SW 1271 (cell line): ENCODE measurements around the gene PLB1.

Source experiments
- DNase-seq, 2 experiments: peaks; one replicate each; lab custom pipeline; 2025; lab: John Stamatoyannopoulos, UW

The PLB1 gene

DNA sequence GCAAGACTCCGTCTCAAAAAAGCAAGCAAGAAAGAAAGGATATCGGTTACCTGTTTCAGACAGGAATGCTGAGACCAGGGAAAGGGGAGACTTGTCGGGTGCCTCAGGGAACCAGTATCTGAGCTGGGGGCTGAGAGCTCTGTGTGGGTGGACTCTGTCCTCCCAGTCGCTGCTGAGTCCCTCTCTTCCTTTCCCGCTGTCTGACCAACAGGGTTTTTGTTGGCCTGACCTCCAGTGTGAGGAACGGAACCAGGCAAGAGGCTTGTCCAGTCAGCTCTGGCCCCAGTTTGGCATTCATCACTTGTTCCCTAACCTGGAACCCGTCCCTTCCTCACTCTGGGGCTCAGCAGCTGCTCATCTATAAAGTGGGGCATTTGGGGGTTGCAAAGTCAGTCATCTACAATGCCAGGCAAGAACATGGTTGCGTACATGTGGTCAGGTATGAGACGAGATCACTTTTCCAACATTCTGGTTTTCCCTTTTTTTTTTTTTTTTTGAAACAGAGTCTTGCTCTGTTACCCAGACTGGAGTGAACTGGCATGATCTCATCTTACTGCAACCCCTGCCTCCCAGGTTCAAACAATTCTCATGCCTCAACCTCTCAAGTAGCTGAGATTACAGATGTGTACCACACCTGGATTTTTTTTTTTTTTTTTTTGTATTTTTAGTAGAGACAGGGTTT is 116.4 kb downstream of the PLB1 start:
- no peak for DNase-seq

DNA sequence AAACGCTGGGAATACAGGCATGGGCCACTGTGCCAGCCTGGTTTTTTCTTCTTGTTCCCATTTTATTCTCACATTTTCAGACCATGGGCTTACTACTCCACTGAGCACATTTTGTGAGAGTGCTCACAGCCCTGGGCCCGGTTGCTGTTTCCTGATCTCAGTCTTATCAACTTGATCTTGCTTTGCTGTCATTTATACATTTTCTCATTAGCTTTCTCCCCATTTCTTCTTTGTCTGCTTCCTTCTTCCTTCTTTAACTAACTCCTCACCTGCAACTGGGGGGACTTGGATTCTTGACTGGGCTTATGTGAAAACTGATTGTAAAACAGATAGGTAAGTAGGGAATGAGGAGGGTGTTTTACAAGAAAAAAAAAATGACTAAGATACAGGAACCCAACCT is 117.3 kb downstream of the PLB1 start:
- no peak for DNase-seq

DNA sequence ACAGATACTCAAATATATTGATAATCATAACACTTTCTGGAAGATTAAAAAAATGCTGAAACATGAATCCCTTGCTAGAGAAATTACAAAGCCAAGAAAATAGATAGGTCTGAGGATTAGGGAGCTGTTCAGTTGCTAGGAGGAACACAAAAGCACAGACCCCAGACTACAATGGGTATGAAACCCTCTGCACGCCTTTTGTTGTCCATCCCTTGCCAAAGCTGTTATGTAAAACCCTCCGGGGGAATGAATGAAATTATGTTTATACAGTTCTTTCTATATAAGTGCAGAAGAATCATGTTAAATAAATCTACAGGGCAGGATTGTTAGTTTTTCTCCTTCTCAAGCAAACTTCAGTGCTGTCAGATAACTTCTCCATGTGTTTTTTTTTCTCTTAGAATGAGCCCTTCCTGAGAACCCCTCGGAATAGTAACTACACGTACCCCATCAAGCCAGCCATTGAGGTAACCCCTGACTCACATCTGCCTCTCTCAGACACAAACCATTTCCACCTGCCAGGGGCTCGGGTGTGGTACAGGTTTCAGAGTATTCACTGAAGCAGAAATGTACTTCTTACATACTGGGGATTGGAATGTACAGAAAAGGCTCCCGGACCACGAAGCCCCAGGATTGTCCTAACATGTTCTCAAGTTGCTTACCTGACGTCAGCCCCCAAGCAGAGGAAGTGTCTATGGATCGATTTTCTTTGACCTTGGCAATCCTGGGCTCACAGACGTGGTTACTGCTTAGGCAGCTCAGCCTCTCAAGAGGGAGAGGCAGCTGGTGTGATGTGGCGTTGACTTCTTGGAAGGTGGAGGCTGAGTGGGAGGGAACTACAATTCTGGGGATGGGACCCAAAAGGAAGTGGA is 118.0 kb downstream of the PLB1 start:
- DNase-seq: no peak

GRCh38 chr2:28615706-28616105 is 119.8 kb downstream of the PLB1 start:
- no peak for DNase-seq

DNA sequence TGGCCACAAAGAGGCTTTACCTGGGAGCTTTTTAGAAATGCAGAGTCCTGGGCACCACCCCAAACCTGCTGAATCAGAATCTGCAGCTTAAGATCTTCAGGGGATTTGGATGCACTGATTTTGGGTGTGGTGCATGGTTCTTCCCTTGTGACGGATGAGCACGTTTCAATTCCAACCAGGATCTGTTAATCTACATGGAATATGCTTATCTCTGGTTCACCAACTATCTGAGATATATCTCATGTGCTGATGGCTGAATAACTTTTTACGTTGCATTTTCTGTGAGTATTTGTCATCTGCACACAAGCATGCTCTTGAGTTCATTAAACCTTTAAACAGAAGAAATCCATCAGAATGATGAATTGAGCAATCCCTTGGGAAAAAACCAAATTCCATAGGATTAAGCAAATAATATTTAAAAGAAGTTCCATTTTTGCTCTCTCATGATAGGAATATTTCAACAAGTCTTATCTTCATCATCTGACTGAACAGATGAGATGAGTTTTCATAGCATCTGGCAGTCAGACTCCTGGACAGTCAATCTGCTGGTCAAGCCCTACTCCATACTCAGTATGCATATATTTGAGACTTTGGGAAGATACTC is 120.6 kb downstream of the PLB1 start:
- DNase-seq: no peak

GRCh38 chr2:28617502-28618184 is 121.8 kb downstream of the PLB1 start:
- no peak for DNase-seq

GRCh38 chr2:28618221-28619141 is 122.6 kb downstream of the PLB1 start:
- DNase-seq: no peak

- DNase-seq: no peak
Observed at GRCh38 chr2:28619213-28620196, 123.6 kb downstream of the PLB1 start.

DNA sequence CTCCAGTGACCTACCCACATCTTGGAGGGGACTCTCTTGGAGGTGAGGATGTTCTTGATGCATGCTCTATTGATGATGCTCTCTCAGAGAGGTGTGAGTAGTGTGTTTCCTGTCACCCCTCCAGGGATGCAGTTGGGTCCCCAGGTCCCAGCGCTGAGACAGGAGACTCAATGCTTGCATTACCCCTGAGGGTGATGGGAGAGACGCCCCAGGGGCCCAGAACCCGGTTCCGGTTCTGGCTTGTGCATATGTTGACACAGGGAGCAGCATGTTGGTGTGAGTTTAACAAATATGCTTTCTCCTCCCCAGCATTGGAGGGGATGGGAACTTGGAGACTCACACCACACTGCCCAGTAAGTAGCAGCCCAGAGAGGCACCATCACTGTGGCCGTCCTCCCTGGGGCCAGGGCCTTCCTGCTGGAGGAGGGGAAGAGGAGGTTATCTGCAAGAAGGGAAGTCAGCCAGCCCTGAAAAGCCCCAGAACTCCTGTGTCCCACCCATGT is 124.5 kb downstream of the PLB1 start:
- no peak for DNase-seq

- DNase-seq: no peak
Observed at GRCh38 chr2:28620801-28621171, 124.9 kb downstream of the PLB1 start.

- peak; percentile 17 for DNase-seq
Observed at GRCh38 chr2:28621172-28622100, 125.6 kb downstream of the PLB1 start.

DNA sequence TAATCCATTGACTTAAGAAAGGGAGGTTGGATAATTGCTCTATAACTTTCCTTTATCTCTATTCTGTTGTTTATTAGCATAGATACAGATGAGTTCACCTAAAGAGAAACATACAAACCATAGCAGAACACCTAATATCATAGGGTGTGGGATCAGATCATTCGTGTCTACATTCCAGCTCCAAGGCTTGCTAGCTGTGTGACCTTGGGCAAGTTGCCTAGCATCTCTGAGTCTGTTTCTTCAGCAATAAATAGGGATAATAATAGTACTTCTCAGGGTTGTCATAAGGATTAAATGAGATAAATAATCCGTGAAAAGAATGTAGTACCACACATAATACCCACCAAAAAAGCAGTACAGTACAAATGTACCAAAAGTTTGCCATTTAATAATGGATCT is 126.2 kb downstream of the PLB1 start:
- DNase-seq: no peak

- DNase-seq: no peak
Observed at GRCh38 chr2:28623582-28624405, 127.9 kb downstream of the PLB1 start.

- DNase-seq: no peak
Observed at GRCh38 chr2:28624436-28624792, 128.6 kb downstream of the PLB1 start.

- no peak for DNase-seq
Observed at GRCh38 chr2:28624793-28625701, 129.2 kb downstream of the PLB1 start.

DNA sequence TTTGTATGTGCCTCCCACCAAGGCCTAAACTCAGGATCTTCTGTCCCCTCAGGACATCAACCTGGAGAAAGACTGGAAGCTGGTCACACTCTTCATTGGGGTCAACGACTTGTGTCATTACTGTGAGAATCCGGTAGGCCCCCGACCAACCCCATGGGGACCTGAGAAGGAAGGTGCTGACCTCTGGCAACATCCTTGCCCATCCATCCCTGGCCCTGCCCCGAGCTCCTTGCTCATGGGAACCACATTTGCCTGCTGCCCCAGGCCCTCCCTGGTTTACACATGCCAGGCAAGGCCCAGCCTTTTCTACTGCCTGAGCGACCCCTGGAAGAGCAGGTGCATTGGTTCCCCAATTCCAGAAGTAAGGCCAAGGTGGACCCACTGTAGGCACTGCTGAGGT is 130.5 kb downstream of the PLB1 start:
- no peak for DNase-seq

DNA sequence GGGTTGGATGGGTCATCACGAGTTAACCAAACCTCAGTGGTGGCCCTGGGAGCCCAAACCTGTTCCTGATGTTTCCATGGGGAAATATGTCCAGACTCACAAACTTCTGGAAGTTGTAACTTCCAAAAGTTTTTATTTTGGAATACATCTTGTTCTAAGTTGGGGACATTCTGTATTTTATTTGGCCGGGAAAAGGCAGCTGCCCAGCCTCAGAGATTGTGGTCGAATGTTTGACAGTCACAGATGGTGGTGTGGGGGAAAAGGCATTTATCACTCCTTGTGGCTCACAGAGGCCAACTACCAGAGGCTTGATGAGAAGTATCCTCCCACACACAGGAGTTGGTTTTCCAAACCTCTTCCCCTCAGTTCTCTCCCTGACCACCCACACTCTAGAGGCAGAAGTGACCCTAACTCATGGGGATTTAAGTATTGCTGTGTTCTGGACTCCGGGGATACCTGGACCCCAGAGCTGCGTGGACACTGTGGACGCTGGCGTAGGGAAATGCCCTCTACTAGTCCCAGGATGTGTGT is 131.1 kb downstream of the PLB1 start:
- DNase-seq: no peak
